ENCODE data around the gene CDC27.

DNA sequence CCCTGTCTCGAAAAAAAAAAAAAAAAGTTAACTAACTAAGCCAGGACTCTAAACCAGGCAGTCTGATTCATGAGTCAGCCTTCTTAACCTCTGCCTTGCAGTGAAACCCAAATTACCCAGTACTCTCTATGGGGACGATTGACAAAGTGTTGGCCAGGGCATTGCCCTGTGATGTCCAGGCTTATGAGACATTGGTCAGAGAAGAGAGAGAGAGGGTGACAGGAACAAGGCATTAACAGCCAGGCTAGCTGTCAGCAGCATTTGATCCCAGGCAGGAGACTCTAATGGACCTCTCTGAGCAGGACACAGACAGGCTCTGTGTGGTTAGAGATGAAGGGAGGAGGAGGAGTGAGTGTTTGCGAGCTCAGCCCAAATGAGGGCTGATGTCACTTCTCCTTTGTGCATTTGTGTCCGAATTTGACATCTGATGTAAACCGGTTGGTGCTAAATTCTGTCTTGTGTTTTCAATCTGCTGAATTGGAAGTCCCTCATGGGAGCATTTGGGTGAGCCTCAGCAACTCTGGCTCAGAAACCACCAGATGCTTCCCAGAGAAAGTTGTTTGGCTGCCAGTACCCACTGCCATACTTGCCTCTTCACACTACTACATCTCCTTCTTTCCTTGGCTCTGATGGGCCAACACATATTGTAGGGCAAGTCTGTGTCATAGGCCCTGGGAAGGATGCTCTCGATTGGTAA, 15.8 kb upstream of the CDC27 start:
- TF ChIP-seq, protein P1, sequence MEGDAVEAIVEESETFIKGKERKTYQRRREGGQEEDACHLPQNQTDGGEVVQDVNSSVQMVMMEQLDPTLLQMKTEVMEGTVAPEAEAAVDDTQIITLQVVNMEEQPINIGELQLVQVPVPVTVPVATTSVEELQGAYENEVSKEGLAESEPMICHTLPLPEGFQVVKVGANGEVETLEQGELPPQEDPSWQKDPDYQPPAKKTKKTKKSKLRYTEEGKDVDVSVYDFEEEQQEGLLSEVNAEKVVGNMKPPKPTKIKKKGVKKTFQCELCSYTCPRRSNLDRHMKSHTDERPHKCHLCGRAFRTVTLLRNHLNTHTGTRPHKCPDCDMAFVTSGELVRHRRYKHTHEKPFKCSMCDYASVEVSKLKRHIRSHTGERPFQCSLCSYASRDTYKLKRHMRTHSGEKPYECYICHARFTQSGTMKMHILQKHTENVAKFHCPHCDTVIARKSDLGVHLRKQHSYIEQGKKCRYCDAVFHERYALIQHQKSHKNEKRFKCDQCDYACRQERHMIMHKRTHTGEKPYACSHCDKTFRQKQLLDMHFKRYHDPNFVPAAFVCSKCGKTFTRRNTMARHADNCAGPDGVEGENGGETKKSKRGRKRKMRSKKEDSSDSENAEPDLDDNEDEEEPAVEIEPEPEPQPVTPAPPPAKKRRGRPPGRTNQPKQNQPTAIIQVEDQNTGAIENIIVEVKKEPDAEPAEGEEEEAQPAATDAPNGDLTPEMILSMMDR (IDR thresholded peaks at IDR 0.05) = no peak
- TF ChIP-seq POLR2AphosphoS5 (IDR thresholded peaks at IDR 0.05) = no peak
- TF ChIP-seq POLR2A (IDR thresholded peaks at IDR 0.05) = no peak
- no peak for TF ChIP-seq EP300 (IDR thresholded peaks at IDR 0.05; ENCODE audit: low read depth)

Data from transverse colon (tissue), 4 donors.